ENCODE measurements around the gene CWC27. TPM values are rescaled to one million over a fixed set of nuclear protein-coding genes. Genes with fewer than 3 reads are reported as not detected.

Gene CWC27
- total RNA-seq, 1 donor from 2014 or later = 9.9 TPM

DNA sequence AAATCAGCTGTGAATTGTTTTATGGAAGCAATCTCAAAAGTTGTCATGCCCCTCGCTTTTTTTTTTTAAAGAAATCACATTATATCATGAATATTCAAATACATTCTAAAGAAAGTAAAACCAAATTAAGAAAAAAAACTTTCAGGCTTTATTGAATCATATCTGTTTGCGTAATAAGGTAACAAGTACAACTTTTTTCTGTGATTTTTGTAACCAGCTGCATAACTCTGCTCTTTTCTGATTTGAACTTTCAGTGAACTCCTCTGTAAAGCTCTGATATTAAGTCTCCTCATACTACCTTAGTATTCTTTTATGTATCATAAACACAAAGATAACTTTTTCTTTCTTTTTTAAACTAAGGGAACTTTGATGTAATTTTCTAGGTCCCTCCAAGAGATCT, 65.3 kb downstream of the CWC27 start:
- no peaks in the 10 kb centered on the region for H3K36me3 ChIP-seq (ENCODE audit: control insufficient read depth in 3 of 3, insufficient read depth in 3 of 3, low read length in 3 of 3)
- no peak overlapping the region for H3K9ac ChIP-seq (ENCODE audit: low read depth in 1 of 3, low read length in 3 of 3)
- no peak overlapping the region for H3K4me3 ChIP-seq (ENCODE audit: low read length in 3 of 3)
- H3K27me3 ChIP-seq (ENCODE audit: control insufficient read depth in 3 of 3, insufficient read depth in 3 of 3, low read length in 3 of 3) = no peaks in the 10 kb centered on the region
- H3K4me1 ChIP-seq (ENCODE audit: control insufficient read depth in 3 of 3, insufficient read depth in 3 of 3, low read length in 3 of 3) = peaks cover 3 to 8% (median 3%) of the 10 kb centered on the region in 3 donors
- no peaks in the 10 kb centered on the region for H3K9me3 ChIP-seq (ENCODE audit: control insufficient read depth in 3 of 3, low read length in 3 of 3)
- H3K27ac ChIP-seq (ENCODE audit: low read depth, low read length) = no peak overlapping the region

DNA sequence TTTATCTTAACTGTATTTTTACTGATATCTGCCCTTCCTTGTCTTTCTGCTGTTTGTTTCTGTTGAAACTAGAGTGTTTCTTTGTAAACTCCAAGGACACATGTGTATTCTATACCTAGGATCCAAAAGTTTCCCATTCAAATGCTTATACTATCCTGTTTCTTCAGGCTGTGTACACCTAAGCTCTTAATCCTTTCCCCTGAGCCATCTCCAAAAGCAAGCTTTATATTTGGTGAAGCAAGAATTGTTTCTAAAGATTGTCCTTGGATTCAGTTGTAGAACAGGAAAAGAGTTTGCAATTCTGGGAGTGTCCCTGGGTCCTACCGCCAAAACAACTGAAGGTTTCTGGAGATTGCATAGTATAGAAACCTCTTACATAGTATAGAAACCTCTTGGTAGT, 65.9 kb downstream of the CWC27 start:
- H3K9ac ChIP-seq (ENCODE audit: low read depth in 1 of 3, low read length in 3 of 3) = peak overlapping the region in 2 of 3 donors; percentile 0 to 25
- H3K4me3 ChIP-seq (ENCODE audit: low read length in 3 of 3) = peak overlapping the region in 1 of 3 donors; percentile 55
- H3K27ac ChIP-seq (ENCODE audit: low read depth, low read length) = no peak overlapping the region
- H3K9me3 ChIP-seq (ENCODE audit: control insufficient read depth in 3 of 3, low read length in 3 of 3) = no peaks in the 10 kb centered on the region
- no peaks in the 10 kb centered on the region for H3K36me3 ChIP-seq (ENCODE audit: control insufficient read depth in 3 of 3, insufficient read depth in 3 of 3, low read length in 3 of 3)
- peaks cover 3 to 8% (median 3%) of the 10 kb centered on the region in 3 donors for H3K4me1 ChIP-seq (ENCODE audit: control insufficient read depth in 3 of 3, insufficient read depth in 3 of 3, low read length in 3 of 3)
- no peaks in the 10 kb centered on the region for H3K27me3 ChIP-seq (ENCODE audit: control insufficient read depth in 3 of 3, insufficient read depth in 3 of 3, low read length in 3 of 3)

DNA sequence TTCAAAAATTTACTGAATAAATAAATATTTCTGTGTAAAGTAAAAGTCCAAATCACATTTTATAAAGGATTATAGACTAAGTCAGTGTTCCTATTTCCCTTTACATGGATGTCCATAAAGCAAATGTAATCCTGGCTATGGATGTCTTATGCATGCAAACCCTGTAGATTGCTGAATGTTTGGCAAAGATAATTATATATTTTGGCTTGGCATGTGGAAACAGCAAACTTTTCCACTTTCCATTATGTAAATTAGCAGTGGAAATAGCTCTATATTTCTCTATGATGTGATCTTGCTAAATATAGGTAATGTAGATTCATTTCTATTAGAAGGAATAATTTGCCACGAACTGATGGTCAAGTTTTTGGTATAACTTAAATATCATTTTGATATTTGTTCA, 66.5 kb downstream of the CWC27 start:
- H3K36me3 ChIP-seq (ENCODE audit: control insufficient read depth in 3 of 3, insufficient read depth in 3 of 3, low read length in 3 of 3) = no peaks in the 10 kb centered on the region
- no peak overlapping the region for H3K27ac ChIP-seq (ENCODE audit: low read depth, low read length)
- H3K9me3 ChIP-seq (ENCODE audit: control insufficient read depth in 3 of 3, low read length in 3 of 3) = no peaks in the 10 kb centered on the region
- H3K4me3 ChIP-seq (ENCODE audit: low read length in 3 of 3) = no peak overlapping the region
- H3K9ac ChIP-seq (ENCODE audit: low read depth in 1 of 3, low read length in 3 of 3) = no peak overlapping the region
- H3K4me1 ChIP-seq (ENCODE audit: control insufficient read depth in 3 of 3, insufficient read depth in 3 of 3, low read length in 3 of 3) = peaks cover 3 to 8% (median 3%) of the 10 kb centered on the region in 3 donors
- H3K27me3 ChIP-seq (ENCODE audit: control insufficient read depth in 3 of 3, insufficient read depth in 3 of 3, low read length in 3 of 3) = no peaks in the 10 kb centered on the region

DNA sequence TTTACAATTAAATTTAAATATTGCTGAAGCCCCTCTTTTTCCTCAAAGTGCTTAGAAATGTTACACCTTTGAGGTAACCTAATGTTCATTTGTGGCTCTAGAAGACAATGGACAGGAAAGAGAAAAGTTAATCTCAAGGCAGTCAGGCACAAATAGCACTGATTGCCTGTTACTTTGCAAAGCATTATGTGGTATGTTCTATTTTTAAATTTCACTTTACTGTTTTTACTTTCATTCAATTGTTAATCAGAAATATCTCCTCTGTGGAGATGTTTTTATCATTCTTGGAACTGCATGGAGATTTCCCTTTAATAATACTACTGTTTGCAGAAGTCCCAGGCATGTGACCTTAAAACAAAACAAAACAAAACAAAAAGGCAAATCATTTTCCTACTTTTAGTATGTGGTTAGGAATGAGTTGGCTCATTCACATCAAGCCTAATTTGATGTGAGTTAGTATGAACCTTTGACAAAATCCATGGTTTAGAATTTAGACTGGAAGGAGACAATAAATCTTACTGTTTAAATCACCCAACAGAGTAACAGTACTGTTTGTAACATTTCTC, 67.5 kb downstream of the CWC27 start:
- H3K27ac ChIP-seq (ENCODE audit: low read depth, low read length) = no peak overlapping the region
- H3K9me3 ChIP-seq (ENCODE audit: control insufficient read depth in 3 of 3, low read length in 3 of 3) = no peaks in the 10 kb centered on the region

DNA sequence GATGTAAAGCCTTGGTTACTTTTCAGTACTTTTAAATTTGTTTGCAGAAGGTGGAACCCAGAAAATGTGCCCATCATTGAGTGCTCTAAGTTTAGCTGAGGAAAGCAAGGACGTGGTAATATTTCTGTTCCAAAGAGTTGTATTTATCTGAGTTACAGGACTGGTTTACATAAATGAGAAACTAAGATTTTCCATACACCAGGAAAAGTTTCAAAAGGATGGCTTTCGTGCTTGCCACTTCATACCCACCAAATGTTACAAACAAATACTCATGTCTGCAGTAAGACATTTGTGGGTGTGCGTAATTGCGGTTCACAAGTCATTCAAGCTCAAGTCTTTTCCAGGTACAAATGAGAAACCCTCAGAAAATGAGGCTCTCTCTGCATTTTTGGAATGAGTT, 68.1 kb downstream of the CWC27 start:
- peaks cover 3 to 8% (median 3%) of the 10 kb centered on the region in 3 donors for H3K4me1 ChIP-seq (ENCODE audit: control insufficient read depth in 3 of 3, insufficient read depth in 3 of 3, low read length in 3 of 3)
- H3K9me3 ChIP-seq (ENCODE audit: control insufficient read depth in 3 of 3, low read length in 3 of 3) = no peaks in the 10 kb centered on the region
- H3K27me3 ChIP-seq (ENCODE audit: control insufficient read depth in 3 of 3, insufficient read depth in 3 of 3, low read length in 3 of 3) = no peaks in the 10 kb centered on the region
- peaks cover 0 to 6% (median 0%) of the 10 kb centered on the region in 3 donors for H3K36me3 ChIP-seq (ENCODE audit: control insufficient read depth in 3 of 3, insufficient read depth in 3 of 3, low read length in 3 of 3)
- no peak overlapping the region for H3K9ac ChIP-seq (ENCODE audit: low read depth in 1 of 3, low read length in 3 of 3)
- no peak overlapping the region for H3K4me3 ChIP-seq (ENCODE audit: low read length in 3 of 3)
- no peak overlapping the region for H3K27ac ChIP-seq (ENCODE audit: low read depth, low read length)

More for the DNA sequence above, 67.5 kb downstream of the CWC27 start:
- Histone ChIP-seq H3K27me3 (ENCODE audit: control insufficient read depth in 3 of 3, insufficient read depth in 3 of 3, low read length in 3 of 3) (no peaks in the 10 kb centered on the region), H3K9ac (ENCODE audit: low read depth in 1 of 3, low read length in 3 of 3) (no peak overlapping the region), H3K4me3 (ENCODE audit: low read length in 3 of 3) (no peak overlapping the region), H3K4me1 (ENCODE audit: control insufficient read depth in 3 of 3, insufficient read depth in 3 of 3, low read length in 3 of 3) (peaks cover 3 to 8% (median 3%) of the 10 kb centered on the region in 3 donors), H3K36me3 (ENCODE audit: control insufficient read depth in 3 of 3, insufficient read depth in 3 of 3, low read length in 3 of 3) (peaks cover 0 to 5% (median 0%) of the 10 kb centered on the region in 3 donors)

DNA sequence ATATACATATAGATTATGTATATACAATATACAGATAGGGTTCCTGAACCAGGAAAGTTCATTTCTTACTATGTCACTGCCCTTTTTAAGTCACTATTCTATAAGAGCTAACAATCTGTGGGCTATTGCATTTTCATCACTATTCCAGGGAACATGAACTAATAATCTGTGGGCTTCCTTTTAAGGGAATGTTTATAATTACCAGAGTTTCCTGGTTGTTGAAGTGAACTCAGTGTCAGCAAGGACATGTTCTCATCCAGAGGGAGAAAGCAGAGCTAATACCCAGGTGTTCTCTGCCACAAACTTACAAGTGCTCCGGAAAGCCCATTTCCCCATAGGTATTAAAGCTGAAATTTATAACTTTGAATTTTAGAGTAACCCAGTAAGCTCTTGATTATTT, 69.6 kb downstream of the CWC27 start:
- Histone ChIP-seq H3K9ac (ENCODE audit: low read depth in 1 of 3, low read length in 3 of 3) (no peak overlapping the region), H3K9me3 (ENCODE audit: control insufficient read depth in 3 of 3, low read length in 3 of 3) (no peaks in the 10 kb centered on the region), H3K4me1 (ENCODE audit: control insufficient read depth in 3 of 3, insufficient read depth in 3 of 3, low read length in 3 of 3) (peaks cover 3 to 8% (median 3%) of the 10 kb centered on the region in 3 donors), H3K36me3 (ENCODE audit: control insufficient read depth in 3 of 3, insufficient read depth in 3 of 3, low read length in 3 of 3) (peaks cover 0 to 7% (median 0%) of the 10 kb centered on the region in 3 donors), H3K27me3 (ENCODE audit: control insufficient read depth in 3 of 3, insufficient read depth in 3 of 3, low read length in 3 of 3) (no peaks in the 10 kb centered on the region), H3K27ac (ENCODE audit: low read depth, low read length) (no peak overlapping the region), H3K4me3 (ENCODE audit: low read length in 3 of 3) (no peak overlapping the region)

DNA sequence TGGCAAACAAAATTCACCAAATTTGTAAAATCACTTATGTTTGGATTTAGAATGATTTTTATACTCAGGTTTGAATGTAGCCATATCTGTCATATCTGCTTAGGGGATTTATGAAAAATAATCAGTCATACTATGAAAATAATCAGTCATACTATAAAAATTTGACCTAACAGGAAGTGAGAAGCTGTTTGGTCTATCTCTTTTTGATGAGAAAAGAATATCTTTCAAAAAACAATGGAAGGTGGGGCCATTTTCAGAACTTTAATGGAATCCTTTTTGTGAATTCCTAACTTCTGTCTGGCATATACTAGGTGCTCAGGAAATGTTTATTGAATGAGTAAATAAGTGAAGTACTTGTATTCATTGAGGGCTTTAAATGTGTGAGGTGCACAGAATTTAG, 70.1 kb downstream of the CWC27 start:
- Histone ChIP-seq H3K4me3 (ENCODE audit: low read length in 3 of 3) (no peak overlapping the region), H3K27me3 (ENCODE audit: control insufficient read depth in 3 of 3, insufficient read depth in 3 of 3, low read length in 3 of 3) (no peaks in the 10 kb centered on the region), H3K36me3 (ENCODE audit: control insufficient read depth in 3 of 3, insufficient read depth in 3 of 3, low read length in 3 of 3) (peaks cover 0 to 7% (median 0%) of the 10 kb centered on the region in 3 donors), H3K9ac (ENCODE audit: low read depth in 1 of 3, low read length in 3 of 3) (no peak overlapping the region), H3K4me1 (ENCODE audit: control insufficient read depth in 3 of 3, insufficient read depth in 3 of 3, low read length in 3 of 3) (peaks cover 3 to 8% (median 3%) of the 10 kb centered on the region in 3 donors), H3K9me3 (ENCODE audit: control insufficient read depth in 3 of 3, low read length in 3 of 3) (no peaks in the 10 kb centered on the region), H3K27ac (ENCODE audit: low read depth, low read length) (no peak overlapping the region)

DNA sequence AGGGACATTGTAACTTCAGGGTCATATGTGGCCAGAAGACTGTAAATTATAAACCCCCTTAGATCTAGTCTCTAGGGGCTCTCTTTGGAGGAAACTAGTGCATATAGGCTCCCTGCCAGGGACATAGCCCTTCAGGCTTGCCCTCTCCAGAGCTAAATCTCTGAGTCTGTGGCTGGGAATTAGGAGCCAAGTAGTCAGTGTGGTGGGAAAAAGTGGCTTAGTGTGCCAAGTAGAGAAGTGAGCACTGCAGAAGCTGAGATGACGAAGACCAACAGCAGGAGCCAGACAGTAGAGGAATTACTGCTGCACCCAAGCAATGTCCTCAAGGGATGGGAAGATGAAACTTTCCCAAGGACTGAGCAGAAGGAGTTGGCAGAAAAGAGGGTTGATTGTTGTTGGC, 71.2 kb downstream of the CWC27 start:
- no peak overlapping the region for H3K9ac ChIP-seq (ENCODE audit: low read depth in 1 of 3, low read length in 3 of 3)
- no peaks in the 10 kb centered on the region for H3K27me3 ChIP-seq (ENCODE audit: control insufficient read depth in 3 of 3, insufficient read depth in 3 of 3, low read length in 3 of 3)
- H3K9me3 ChIP-seq (ENCODE audit: control insufficient read depth in 3 of 3, low read length in 3 of 3) = no peaks in the 10 kb centered on the region
- no peak overlapping the region for H3K27ac ChIP-seq (ENCODE audit: low read depth, low read length)
- H3K4me1 ChIP-seq (ENCODE audit: control insufficient read depth in 3 of 3, insufficient read depth in 3 of 3, low read length in 3 of 3) = peaks cover 3 to 4% (median 3%) of the 10 kb centered on the region in 3 donors
- H3K36me3 ChIP-seq (ENCODE audit: control insufficient read depth in 3 of 3, insufficient read depth in 3 of 3, low read length in 3 of 3) = peaks cover 0 to 7% (median 3%) of the 10 kb centered on the region in 3 donors
- no peak overlapping the region for H3K4me3 ChIP-seq (ENCODE audit: low read length in 3 of 3)

DNA sequence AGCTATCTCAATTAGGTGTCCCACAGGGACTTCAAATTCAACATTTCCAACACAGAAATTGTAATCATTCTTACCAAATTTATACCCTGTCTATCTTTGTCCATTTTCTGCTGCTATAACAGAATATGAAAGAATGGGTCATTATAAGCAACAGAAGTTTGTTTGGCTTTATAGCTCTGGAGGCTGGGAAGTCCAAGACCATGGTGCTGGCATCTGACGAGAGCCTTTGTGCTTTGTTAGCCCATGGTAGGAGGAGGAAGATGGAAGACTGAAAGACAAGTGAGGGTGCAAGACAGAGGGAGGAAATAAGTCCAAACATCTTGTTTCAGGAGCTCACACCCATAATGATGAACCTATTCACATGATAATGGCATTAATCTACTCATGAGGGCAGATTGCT, 72.2 kb downstream of the CWC27 start:
- H3K36me3 ChIP-seq (ENCODE audit: control insufficient read depth in 3 of 3, insufficient read depth in 3 of 3, low read length in 3 of 3) = peaks cover 0 to 7% (median 3%) of the 10 kb centered on the region in 3 donors

DNA sequence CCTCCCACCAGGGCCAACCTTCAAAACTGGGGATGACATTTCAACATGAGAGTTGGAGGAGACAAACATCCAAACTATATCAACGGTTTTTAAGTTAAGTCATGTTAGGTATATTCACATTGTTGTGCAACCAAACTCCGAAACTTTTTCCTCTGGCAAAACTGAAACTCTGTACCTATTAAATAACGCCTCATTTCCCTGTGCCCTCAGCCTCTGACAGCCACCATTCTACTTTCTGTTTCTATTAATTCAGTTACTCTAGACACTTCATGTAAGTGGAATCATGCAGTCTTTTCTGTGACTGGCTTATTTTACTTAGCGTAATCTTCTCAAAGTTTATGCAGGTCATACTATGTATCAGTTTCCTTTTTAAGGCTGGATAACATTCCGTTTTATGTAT, 85.0 kb downstream of the CWC27 start:
- H3K36me3 ChIP-seq (ENCODE audit: control insufficient read depth in 3 of 3, insufficient read depth in 3 of 3, low read length in 3 of 3) = no peaks in the 10 kb centered on the region
- H3K9me3 ChIP-seq (ENCODE audit: control insufficient read depth in 3 of 3, low read length in 3 of 3) = no peaks in the 10 kb centered on the region
- no peak overlapping the region for H3K9ac ChIP-seq (ENCODE audit: low read depth in 1 of 3, low read length in 3 of 3)
- no peak overlapping the region for H3K27ac ChIP-seq (ENCODE audit: low read depth, low read length)
- no peaks in the 10 kb centered on the region for H3K27me3 ChIP-seq (ENCODE audit: control insufficient read depth in 3 of 3, insufficient read depth in 3 of 3, low read length in 3 of 3)
- no peak overlapping the region for H3K4me3 ChIP-seq (ENCODE audit: low read length in 3 of 3)
- no peaks in the 10 kb centered on the region for H3K4me1 ChIP-seq (ENCODE audit: control insufficient read depth in 3 of 3, insufficient read depth in 3 of 3, low read length in 3 of 3)

More for the DNA sequence above, 72.2 kb downstream of the CWC27 start:
- no peaks in the 10 kb centered on the region for H3K4me1 ChIP-seq (ENCODE audit: control insufficient read depth in 3 of 3, insufficient read depth in 3 of 3, low read length in 3 of 3)
- no peak overlapping the region for H3K9ac ChIP-seq (ENCODE audit: low read depth in 1 of 3, low read length in 3 of 3)
- peaks cover 0 to under 1% (median 0%) of the 10 kb centered on the region in 3 donors for H3K9me3 ChIP-seq (ENCODE audit: control insufficient read depth in 3 of 3, low read length in 3 of 3)
- no peak overlapping the region for H3K4me3 ChIP-seq (ENCODE audit: low read length in 3 of 3)
- H3K27me3 ChIP-seq (ENCODE audit: control insufficient read depth in 3 of 3, insufficient read depth in 3 of 3, low read length in 3 of 3) = no peaks in the 10 kb centered on the region
- H3K27ac ChIP-seq (ENCODE audit: low read depth, low read length) = no peak overlapping the region

All from skeletal muscle tissue (tissue), 4 donors.